HCT116 (cell line): ENCODE results near the gene TMEM141. TPM values are rescaled to one million over a fixed set of nuclear protein-coding genes. Genes with fewer than 3 reads are reported as not detected.
"Not testable (repeated sequence)": the region's sequence is repeated elsewhere in the genome, so short reads cannot be mapped to it uniquely, and the experiment has no call there.

Experiments used
- ATAC-seq: fragments of 200-7000 bp; cut with Tn5 transposase; 2 replicates; pipeline ENCODE4 v1.9.1; 2020; ENCODE audit warnings: mild to moderate bottlenecking, moderate library complexity
- BruUV-seq: library from RNA; stranded (reverse); fragments of 400-500 nt; replicated peaks from 2 replicates; lab custom pipeline; 2021; lab: Mats Ljungman, UMichigan
- CTCF ChIA-PET: fragments of 300-600 bp; sonication (Branson Sonifier 250); formaldehyde crosslinking; loops from one replicate; lab custom pipeline; 2021; ENCODE audit warnings: antibody characterized with exemption; lab: Charles Lee
- POLR2A ChIA-PET: fragments of 300-600, 350-600 bp; sonication (Branson Sonifier 250); formaldehyde crosslinking; loops from one replicate; lab custom pipeline; 2021; ENCODE audit warnings: antibody characterized with exemption; lab: Charles Lee
- RAD21 ChIA-PET, 2 experiments: fragments of 300-600 bp; sonication (Branson Sonifier 250); formaldehyde crosslinking; loops; one replicate each; lab custom pipeline; 2023; ENCODE audit warnings: low total read pairs in 2 of 2; ENCODE audit not compliant: uncharacterized antibody in 2 of 2, unreplicated experiment in 2 of 2, low non-redundant PET in 1 of 2; lab: Charles Lee
- DNase-seq: peaks from one replicate; pipeline ENCODE4 v3.0.0-alpha.2; 2010; ENCODE audit warnings: low read depth, low spot score
- H2AFZ ChIP-seq: fragments of 200-600 bp; shearing (Covaris generic), sonication (generic); 2 replicates; pipeline ENCODE4 v1.6.1; 2017; ENCODE audit warnings: low read depth, mixed run types, mixed read lengths, antibody characterized with exemption, low read length; ENCODE audit not compliant: poor library complexity, severe bottlenecking
- H3K27ac ChIP-seq: 2 replicates; pipeline ENCODE4 v1.5.1; 2012; ENCODE audit warnings: low read depth, low read length
- H3K27me3 ChIP-seq: fragments of 200-600 bp; sonication (generic); 2 replicates; pipeline ENCODE4 v1.6.1; 2016; ENCODE audit warnings: mixed run types, low read length, mixed read lengths; ENCODE audit not compliant: insufficient read depth
- H3K36me3 ChIP-seq, 2 experiments: fragments of 200-500 bp in 1 of 2; fragments of 200-600 bp in 1 of 2; sonication (Bioruptor generic) in 1 of 2; sonication (generic) in 1 of 2; 2 replicates each; pipeline versions ENCODE4 v1.5.1 to v1.6.1; 2014 to 2016; ENCODE audit warnings: low read length in 2 of 2, inconsistent platforms in 1 of 2, mixed read lengths in 1 of 2, mixed run types in 1 of 2; ENCODE audit not compliant: insufficient read depth in 2 of 2, control insufficient read depth in 1 of 2
- H3K4me1 ChIP-seq, 2 experiments: fragments of 200-600 bp in 1 of 2; sonication (generic) in 1 of 2; 2 replicates each; pipeline versions ENCODE4 v1.5.1 to v1.6.1; 2012 to 2017; ENCODE audit warnings: low read length in 2 of 2, inconsistent platforms in 1 of 2, mild to moderate bottlenecking in 1 of 2, mixed read lengths in 1 of 2, mixed run types in 1 of 2, moderate library complexity in 1 of 2; ENCODE audit not compliant: insufficient read depth in 2 of 2, control insufficient read depth in 1 of 2
- H3K4me2 ChIP-seq: fragments of 200-600 bp; sonication (generic); 2 replicates; pipeline ENCODE4 v1.6.1; 2017; ENCODE audit warnings: mixed run types, low read length, mixed read lengths
- H3K4me3 ChIP-seq, 2 experiments: fragments of 200-600 bp in 1 of 2; sonication (generic) in 1 of 2; replicated peaks in 1 of 2; 2 replicates each; pipeline ENCODE4 v1.5.1; 2011 to 2016; ENCODE audit warnings: low read length in 2 of 2, control low read depth in 1 of 2, low read depth in 1 of 2, mild to moderate bottlenecking in 1 of 2, mixed read lengths in 1 of 2, mixed run types in 1 of 2
- H3K79me2 ChIP-seq: fragments of 200-600 bp; sonication (generic); 2 replicates; pipeline ENCODE4 v1.6.1; 2017; ENCODE audit warnings: mild to moderate bottlenecking, mixed run types, low read length, moderate library complexity, mixed read lengths; ENCODE audit not compliant: insufficient read depth
- H3K9ac ChIP-seq: fragments of 200-600 bp; sonication (generic); 2 replicates; pipeline ENCODE4 v1.6.1; 2016; ENCODE audit warnings: low read length, mixed read lengths
- H3K9me2 ChIP-seq: fragments of 200-600 bp; sonication (generic), shearing (Covaris generic); 2 replicates; pipeline ENCODE4 v1.6.1; 2017; ENCODE audit warnings: mixed run types, mild to moderate bottlenecking, moderate library complexity; ENCODE audit not compliant: insufficient read depth
- H3K9me3 ChIP-seq, 2 experiments: fragments of 200-500 bp in 1 of 2; fragments of 200-600 bp in 1 of 2; sonication (Bioruptor generic) in 1 of 2; sonication (generic) in 1 of 2; 2 replicates each; pipeline ENCODE4 v1.6.1; 2014 to 2017; ENCODE audit warnings: low read length in 2 of 2, mixed read lengths in 2 of 2, inconsistent platforms in 1 of 2, low read depth in 1 of 2, mild to moderate bottlenecking in 1 of 2, mixed run types in 1 of 2, moderate library complexity in 1 of 2; ENCODE audit not compliant: control insufficient read depth in 1 of 2, insufficient read depth in 1 of 2
- H4K20me1 ChIP-seq: fragments of 200-600 bp; sonication (generic), shearing (Covaris generic); 2 replicates; pipeline ENCODE4 v1.6.1; 2017; ENCODE audit warnings: mixed run types, mild to moderate bottlenecking, moderate library complexity; ENCODE audit not compliant: insufficient read depth
- CBX3 ChIP-seq: IDR thresholded peaks from 2 replicates; pipeline ENCODE4 v1.6.1; 2012; ENCODE audit warnings: low read depth
- ELF1 ChIP-seq: IDR thresholded peaks from 2 replicates; pipeline ENCODE4 v1.6.1; 2012; ENCODE audit warnings: low read depth, borderline replicate concordance
- POLR2AphosphoS5 ChIP-seq: IDR thresholded peaks from 2 replicates; pipeline ENCODE4 v1.6.1; 2011; ENCODE audit warnings: mild to moderate bottlenecking, low read depth, low read length, moderate library complexity
- SP1 ChIP-seq: IDR thresholded peaks from 2 replicates; pipeline ENCODE4 v1.6.1; 2012; ENCODE audit warnings: low read depth
- SRF ChIP-seq: IDR thresholded peaks from 2 replicates; pipeline ENCODE4 v1.6.1; 2012; ENCODE audit warnings: low read depth
- intact Hi-C: fragments of 100-400 bp; cut with micrococcal nuclease; formaldehyde crosslinking; loops from 2 replicates; pipeline ENCODE4 v1.10.0; 2022
- total RNA-seq: library from RNA; stranded (reverse); gene quantifications from one replicate; pipeline ENCODE4 v1.2.1, GENCODE V29; 2021; ENCODE audit not compliant: unreplicated experiment
- TF ChIP-seq, protein P1 (sequence below): IDR thresholded peaks from 2 replicates; pipeline ENCODE4 v1.6.1; 2012; ENCODE audit warnings: low read depth

TMEM141 gene
- total RNA-seq, 1 experiment from 2014 or later: 73.6 TPM

DNA sequence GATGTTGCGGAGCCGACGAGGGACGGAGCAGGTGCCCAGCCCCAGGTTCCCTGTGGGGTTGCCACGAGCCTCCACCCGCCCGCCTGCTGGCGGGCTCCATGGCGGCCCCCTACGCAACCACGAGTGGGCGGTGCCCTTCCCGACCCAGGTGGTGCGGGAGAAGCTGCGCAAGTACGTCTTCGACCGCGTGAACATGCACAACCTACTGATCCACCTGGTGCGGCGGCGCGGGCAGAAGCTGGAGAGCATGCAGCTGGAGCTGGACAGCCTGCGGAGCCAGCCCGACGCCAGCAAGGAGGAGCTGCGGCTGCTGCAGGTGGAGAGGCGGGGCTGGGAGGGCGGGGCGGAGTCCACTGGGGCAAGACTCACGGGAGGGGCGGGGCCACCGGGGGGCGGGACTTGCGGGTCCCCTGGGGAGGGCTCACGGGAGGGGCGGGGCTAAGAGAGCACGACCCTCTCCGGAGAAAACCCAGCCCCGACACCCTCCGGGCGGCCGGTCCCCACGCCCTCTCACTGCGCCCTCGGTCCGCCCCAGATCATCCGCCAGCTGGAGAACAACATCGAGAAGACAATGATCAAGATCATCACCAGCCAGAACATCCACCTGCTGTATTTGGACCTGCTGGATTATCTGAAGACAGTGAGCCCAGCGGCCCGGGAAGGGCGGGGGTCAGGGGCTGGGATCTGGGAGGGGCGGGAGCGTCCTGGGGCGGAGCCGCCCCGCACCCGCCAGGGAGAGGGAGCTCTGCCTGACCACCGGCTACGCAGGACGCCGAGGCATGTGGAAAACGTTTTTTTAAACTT lies 8.9 kb downstream of the TMEM141 start:
- H3K27me3 ChIP-seq: no peaks in the 10 kb centered on the region
- ChIA-PET POLR2A (interaction anchor here (0.6 to 2.0 kb wide), 4 partner anchors 9 to 693 kb away, joined by 3 to 5 read pairs (median 4); partner anchors contain the start of gene TMEM141), CTCF (interaction anchor here (1.0 to 2.1 kb wide), 6 partner anchors 7 to 235 kb away, joined by 3 to 13 read pairs (median 5); partner anchors contain the start of genes AJM1 and TMEM141), RAD21 (interaction anchor here (0.6 kb wide), 2 partner anchors 13 to 289 kb away, joined by 3 read pairs; no protein-coding TSS in a partner anchor)
- peaks cover 20 to 27% of the 10 kb centered on the region in 2 experiments for H3K4me1 ChIP-seq
- no peaks in the 10 kb centered on the region for H3K79me2 ChIP-seq
- no peaks in the 10 kb centered on the region for H4K20me1 ChIP-seq
- H3K9me2 ChIP-seq: no peaks in the 10 kb centered on the region
- peak overlapping the region; percentile 49 for H3K9ac ChIP-seq
- peak; percentile 71 for ATAC-seq
- peak; percentile 60 for DNase-seq
- H2AFZ ChIP-seq: peak overlapping the region; percentile 80
- intact Hi-C loops: no loop called here
- H3K4me3 ChIP-seq: peak overlapping the region; percentile 30 to 60
- peak overlapping the region; percentile 97 for H3K4me2 ChIP-seq
- TF ChIP-seq POLR2AphosphoS5 (peak; percentile 60; the same call in 1 of the 2 replicates), ELF1 (no peak)
- H3K36me3 ChIP-seq: no peaks in the 10 kb centered on the region
- H3K27ac ChIP-seq: peak overlapping the region; percentile 65
- BruUV-seq: no TSS peak
- H3K9me3 ChIP-seq: no peaks in the 10 kb centered on the region

DNA sequence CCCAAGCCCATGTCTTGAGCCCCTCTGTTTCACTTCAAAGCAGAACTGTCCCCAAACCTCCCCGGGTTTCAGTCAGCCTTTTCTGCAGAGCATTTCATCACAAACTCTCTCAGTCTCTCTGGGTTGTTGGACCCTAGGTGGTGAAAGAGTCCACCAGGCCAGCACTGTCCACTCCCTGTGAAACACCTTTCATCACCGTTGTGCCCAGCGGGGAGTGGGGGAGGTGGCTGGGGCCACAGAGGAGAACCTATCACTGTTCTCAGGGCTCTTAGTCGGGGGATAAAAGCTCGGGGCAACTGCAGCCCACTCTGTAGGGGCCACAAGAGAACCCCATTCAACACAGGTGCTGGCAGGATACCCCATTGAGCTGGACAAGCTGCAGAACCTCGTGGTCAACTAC lies 11.2 kb downstream of the TMEM141 start:
- CTCF ChIA-PET: no interaction called here
- H3K4me3 ChIP-seq: no peak overlapping the region
- H3K9me3 ChIP-seq: no peaks in the 10 kb centered on the region
- peaks cover 6% of the 10 kb centered on the region; the same call in 1 of the 2 replicates for H3K79me2 ChIP-seq
- H3K27me3 ChIP-seq: no peaks in the 10 kb centered on the region
- TF ChIP-seq, protein P1, sequence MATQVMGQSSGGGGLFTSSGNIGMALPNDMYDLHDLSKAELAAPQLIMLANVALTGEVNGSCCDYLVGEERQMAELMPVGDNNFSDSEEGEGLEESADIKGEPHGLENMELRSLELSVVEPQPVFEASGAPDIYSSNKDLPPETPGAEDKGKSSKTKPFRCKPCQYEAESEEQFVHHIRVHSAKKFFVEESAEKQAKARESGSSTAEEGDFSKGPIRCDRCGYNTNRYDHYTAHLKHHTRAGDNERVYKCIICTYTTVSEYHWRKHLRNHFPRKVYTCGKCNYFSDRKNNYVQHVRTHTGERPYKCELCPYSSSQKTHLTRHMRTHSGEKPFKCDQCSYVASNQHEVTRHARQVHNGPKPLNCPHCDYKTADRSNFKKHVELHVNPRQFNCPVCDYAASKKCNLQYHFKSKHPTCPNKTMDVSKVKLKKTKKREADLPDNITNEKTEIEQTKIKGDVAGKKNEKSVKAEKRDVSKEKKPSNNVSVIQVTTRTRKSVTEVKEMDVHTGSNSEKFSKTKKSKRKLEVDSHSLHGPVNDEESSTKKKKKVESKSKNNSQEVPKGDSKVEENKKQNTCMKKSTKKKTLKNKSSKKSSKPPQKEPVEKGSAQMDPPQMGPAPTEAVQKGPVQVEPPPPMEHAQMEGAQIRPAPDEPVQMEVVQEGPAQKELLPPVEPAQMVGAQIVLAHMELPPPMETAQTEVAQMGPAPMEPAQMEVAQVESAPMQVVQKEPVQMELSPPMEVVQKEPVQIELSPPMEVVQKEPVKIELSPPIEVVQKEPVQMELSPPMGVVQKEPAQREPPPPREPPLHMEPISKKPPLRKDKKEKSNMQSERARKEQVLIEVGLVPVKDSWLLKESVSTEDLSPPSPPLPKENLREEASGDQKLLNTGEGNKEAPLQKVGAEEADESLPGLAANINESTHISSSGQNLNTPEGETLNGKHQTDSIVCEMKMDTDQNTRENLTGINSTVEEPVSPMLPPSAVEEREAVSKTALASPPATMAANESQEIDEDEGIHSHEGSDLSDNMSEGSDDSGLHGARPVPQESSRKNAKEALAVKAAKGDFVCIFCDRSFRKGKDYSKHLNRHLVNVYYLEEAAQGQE: no peak
- TF ChIP-seq CBX3: no peak
- no peak for TF ChIP-seq SRF
- TF ChIP-seq SP1: no peak
- RAD21 ChIA-PET: no interaction called here
- no peak overlapping the region for H3K9ac ChIP-seq
- no peaks in the 10 kb centered on the region for H3K9me2 ChIP-seq
- no peaks in the 10 kb centered on the region for H3K36me3 ChIP-seq
- no peak overlapping the region for H2AFZ ChIP-seq
- no peaks in the 10 kb centered on the region for H4K20me1 ChIP-seq
- no peak overlapping the region for H3K4me2 ChIP-seq
- peak overlapping the region; percentile 65; the same call in 1 of the 2 replicates for H3K27ac ChIP-seq
- DNase-seq: no peak
- H3K4me1 ChIP-seq: peaks cover 26 to 37% of the 10 kb centered on the region in 2 experiments
- no peak for ATAC-seq
- intact Hi-C loops: no loop called here
- BruUV-seq: no TSS peak
- POLR2A ChIA-PET: no interaction called here

DNA sequence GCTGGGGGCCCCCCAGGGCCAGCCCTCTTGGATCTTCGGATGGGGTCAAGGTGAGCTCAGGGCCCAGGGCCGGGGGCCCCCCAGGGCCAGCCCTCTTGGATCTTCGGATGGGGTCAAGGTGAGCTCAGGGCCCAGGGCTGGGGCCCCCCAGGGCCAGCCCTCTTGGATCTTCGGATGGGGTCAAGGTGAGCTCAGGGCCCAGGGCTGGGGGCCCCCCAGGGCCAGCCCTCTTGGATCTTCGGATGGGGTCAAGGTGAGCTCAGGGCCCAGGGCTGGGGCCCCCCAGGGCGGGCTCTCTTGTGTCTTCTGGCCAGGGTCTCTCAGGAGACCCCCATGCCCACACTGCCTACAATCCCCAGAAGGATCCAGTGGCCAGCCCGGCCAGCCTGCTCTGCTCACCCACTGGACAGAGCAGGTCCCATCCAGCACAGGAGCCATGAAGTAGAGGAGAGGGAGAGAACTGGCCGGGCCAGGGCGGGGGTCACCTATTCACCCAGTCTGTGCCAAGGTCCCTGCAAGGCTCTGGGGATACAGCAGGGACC lies 11.9 kb downstream of the TMEM141 start:
- H2AFZ ChIP-seq, CTCF ChIA-PET, H3K36me3 ChIP-seq, RAD21 ChIA-PET, POLR2A ChIA-PET, BruUV-seq, H3K27ac ChIP-seq, H3K27me3 ChIP-seq, H4K20me1 ChIP-seq, H3K4me3 ChIP-seq, DNase-seq, H3K79me2 ChIP-seq, H3K4me2 ChIP-seq, intact Hi-C loops, H3K9me3 ChIP-seq, ATAC-seq, H3K9ac ChIP-seq, H3K9me2 ChIP-seq: not testable (repeated sequence)
- peaks cover 26 to 37% of the 10 kb centered on the region in 2 experiments for H3K4me1 ChIP-seq
